Rectal smooth muscle tissue (tissue), 1 donor: ENCODE measurements around the gene ARG1.
"Not testable (repeated sequence)": the region's sequence is repeated elsewhere in the genome, so short reads cannot be mapped to it uniquely, and the experiment has no call there.

Experiments
- H3K27ac ChIP-seq: one replicate; pipeline ENCODE4 v1.7.0; 2013; ENCODE audit warnings: low read depth, low read length, inconsistent platforms
- H3K27me3 ChIP-seq: one replicate; pipeline ENCODE4 v1.7.0; 2013; ENCODE audit warnings: low read length; ENCODE audit not compliant: control insufficient read depth, insufficient read depth
- H3K36me3 ChIP-seq: one replicate; pipeline ENCODE4 v1.7.0; 2013; ENCODE audit warnings: low read length; ENCODE audit not compliant: control insufficient read depth, insufficient read depth
- H3K4me1 ChIP-seq: one replicate; pipeline ENCODE4 v1.7.0; 2013; ENCODE audit warnings: low read length; ENCODE audit not compliant: control insufficient read depth, insufficient read depth
- H3K4me3 ChIP-seq: one replicate; pipeline ENCODE4 v1.7.0; 2013; ENCODE audit warnings: low read length
- H3K9ac ChIP-seq: one replicate; pipeline ENCODE4 v1.7.0; 2013; ENCODE audit warnings: low read length

Gene ARG1

DNA sequence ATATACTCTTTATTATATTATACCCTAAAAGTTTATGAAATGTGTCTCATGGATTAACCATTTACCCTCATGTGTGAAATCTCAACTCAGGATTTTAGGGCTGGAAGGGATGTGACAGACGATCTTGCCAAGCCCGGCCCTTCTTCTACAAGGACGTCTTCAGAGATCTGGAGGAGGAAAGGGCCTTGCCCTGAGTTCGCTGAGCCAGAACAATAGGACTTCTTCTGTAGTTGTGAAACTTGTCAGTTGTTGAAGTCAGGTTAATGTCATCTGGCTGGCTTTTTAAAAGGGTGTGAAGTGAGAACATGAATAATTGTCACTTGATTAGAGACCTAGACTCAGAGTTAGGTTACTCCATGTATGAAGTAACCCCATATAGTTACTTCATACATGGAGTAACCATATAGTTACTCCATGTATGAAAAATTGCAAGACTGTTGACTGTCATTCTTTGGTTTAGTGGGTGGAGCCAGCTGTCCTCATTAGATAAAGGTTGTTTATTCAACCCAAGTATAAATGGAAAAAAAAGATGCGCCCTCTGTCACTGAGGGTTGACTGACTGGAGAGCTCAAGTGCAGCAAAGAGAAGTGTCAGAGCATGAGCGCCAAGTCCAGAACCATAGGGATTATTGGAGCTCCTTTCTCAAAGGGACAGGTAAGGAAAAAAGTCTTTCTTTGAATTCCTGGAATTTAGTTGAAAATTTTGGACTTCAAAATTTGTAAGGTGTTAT is at the start of gene ARG1:
ARG1 (plus strand) TSS at position 541 of the 730 bp plus-strand sequence; CDS start at position 598, 57 bp downstream.
- Histone ChIP-seq H3K27ac (no peak within 1 kb of the TSS), H3K36me3 (no peaks in the 10 kb centered on the region)

DNA sequence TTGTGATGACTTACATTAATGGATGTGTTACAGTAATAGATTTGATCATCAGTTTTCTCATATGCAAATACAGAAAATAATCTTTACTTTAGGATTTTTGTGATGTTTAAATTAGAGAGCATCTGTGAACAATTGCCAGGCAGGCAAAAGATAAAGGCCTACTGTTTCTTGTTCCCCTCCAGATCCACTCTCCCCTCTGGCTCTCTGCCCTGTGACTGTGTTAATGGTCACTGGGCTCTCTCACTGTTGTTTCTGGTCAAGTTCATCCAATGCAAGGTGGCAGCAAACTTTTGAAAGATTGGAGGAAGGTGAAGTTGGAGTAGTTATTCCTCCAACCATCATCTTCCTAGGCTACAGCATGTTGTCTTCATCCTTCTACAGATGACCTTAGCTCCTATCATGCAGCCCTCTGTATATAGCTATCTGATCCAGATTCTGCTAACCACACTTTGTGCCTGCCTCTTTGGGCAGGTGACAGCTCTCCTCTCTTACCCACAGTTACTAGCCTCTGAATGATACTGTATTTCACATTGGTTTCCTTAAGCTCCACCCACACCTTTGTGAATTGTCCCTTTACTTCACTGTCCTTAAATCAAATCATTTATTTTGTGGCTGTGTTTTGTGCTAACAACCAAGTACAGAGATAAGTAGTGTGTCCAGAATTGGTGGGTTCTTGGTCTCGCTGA is 48.9 kb upstream of the ARG1 start:
- Histone ChIP-seq H3K4me3 (no peak overlapping the region), H3K27me3 (no peaks in the 10 kb centered on the region), H3K36me3 (no peaks in the 10 kb centered on the region), H3K9ac (no peak overlapping the region), H3K4me1 (no peaks in the 10 kb centered on the region), H3K27ac (no peak overlapping the region)

More for the DNA sequence above, at the start of gene ARG1:
- Histone ChIP-seq H3K4me3 (no peak within 1 kb of the TSS), H3K27me3 (no peaks in the 10 kb centered on the region), H3K9ac (no peak within 1 kb of the TSS), H3K4me1 (no peaks in the 10 kb centered on the region)

DNA sequence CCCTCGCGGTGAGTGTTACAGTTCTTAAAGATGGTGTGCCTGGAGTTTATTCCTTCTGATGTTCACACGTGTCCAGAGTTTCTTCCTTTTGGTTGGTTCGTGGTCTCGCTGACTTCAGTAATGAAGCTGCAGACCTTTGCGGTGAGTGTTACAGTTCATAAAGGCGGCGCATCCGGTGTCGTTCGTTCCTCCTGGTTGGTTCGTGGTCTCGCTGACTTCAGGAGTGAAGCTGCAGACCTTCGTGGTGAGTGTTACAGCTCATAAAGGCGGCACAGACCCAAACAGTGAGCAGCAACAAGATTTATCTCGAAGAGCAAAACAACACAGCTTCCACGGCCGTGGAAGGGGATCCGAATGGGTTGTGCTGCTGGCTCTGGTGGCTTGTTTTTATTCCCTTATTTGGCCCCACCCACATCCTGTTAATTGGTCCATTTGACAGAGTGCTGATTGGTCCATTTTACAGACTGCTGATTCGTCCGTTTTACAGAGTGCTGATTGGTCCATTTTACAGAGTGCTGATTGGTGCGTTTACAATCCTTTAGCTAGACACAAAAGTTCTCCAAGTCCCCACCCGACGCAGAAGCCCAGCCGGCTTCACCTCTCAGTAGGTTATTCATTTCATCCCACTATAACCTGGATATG is 48.2 kb upstream of the ARG1 start:
- Histone ChIP-seq H3K4me1 (no peaks in the 10 kb centered on the region), H3K4me3 (no peak overlapping the region), H3K9ac (no peak overlapping the region), H3K27ac (no peak overlapping the region), H3K27me3 (no peaks in the 10 kb centered on the region), H3K36me3 (no peaks in the 10 kb centered on the region)

DNA sequence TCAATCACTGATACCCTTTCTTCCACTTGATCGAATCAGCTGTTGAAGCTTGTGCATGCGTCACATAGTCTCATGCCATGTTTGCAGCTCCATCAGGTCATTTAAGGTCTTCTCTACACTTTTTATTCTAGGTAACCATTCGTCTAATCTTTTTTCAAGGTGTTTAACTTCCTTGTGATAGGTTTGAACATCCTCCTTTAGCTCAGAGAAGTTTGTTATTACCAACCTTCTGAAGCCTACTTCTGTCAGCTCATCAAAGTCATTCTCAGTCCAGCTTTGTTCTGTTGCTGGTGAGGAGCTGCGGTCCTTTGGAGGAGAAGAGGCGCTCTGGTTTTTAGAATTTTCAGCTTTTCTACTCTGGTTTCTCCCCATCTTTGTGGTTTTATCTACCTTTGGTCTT is 42.1 kb upstream of the ARG1 start:
- not testable (repeated sequence) for H3K27me3 ChIP-seq, H3K36me3 ChIP-seq, H3K27ac ChIP-seq, H3K9ac ChIP-seq, H3K4me3 ChIP-seq, H3K4me1 ChIP-seq

DNA sequence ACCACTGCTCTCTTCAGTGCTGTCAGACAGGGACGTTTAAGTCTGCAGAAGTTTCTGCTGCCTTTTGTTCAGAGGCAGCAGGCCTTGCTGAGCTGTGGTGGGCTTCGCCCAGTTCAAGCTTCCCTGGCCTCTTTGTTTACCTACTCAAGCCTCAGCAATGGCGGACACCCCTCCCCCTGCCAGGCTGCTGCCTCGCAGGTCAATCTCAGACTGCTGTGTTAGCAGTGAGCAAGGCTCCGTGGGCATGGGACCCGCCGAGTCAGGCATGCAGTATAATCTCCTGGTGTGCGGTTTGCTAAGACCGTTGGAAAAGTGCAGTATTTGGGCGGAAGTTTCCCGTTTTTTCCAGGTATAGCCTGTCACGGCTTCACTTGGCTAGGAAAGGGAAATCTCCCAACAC is 41.3 kb upstream of the ARG1 start:
- not testable (repeated sequence) for H3K4me1 ChIP-seq, H3K27ac ChIP-seq, H3K9ac ChIP-seq, H3K36me3 ChIP-seq, H3K4me3 ChIP-seq, H3K27me3 ChIP-seq

DNA sequence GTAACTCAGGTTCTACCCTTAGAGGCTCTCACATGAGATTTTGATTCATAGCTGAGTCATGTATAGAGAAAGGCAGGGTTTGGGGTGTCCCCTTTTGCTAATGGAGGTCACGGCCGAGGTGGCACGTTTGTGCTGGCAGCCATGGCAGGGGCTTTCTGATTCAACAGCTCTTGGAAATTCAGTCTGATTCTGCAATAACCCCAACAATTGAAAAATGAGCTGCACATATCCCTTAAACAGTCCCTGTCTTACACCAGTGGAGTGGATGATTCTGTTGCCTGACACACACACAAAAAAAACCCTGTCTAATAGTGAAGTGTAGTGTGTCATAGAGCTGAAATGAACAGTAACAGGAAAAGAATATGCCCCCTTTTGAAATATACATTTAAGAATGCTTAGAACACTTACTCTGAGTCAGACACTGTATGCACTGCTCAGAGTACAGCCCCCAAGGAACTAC is 40.4 kb upstream of the ARG1 start:
- no peak overlapping the region for H3K27ac ChIP-seq
- H3K36me3 ChIP-seq: no peaks in the 10 kb centered on the region
- H3K4me1 ChIP-seq: no peaks in the 10 kb centered on the region

DNA sequence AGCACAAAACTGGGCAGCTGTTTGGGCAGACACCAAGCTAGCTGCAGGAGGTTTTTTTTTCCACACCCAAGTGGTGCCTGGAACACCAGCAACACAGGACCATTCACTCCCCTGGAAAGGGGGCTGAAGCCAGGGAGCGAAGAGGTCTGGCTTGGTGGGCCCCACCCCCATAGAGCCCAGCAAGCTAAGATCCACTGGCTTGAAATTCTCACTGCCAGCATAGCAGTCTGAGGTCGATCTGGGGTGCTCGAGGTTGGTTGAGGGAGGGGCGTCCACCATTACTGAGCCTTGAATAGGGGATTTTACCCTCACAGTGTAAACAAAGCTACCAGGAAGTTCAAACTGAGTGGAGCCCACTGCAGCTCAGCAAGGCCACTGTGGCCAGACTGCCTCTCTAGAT is 34.4 kb upstream of the ARG1 start:
- H3K27ac ChIP-seq, H3K4me3 ChIP-seq, H3K36me3 ChIP-seq, H3K27me3 ChIP-seq, H3K4me1 ChIP-seq, H3K9ac ChIP-seq: not testable (repeated sequence)

More for the DNA sequence above, 40.4 kb upstream of the ARG1 start:
- Histone ChIP-seq H3K4me3 (no peak overlapping the region), H3K27me3 (no peaks in the 10 kb centered on the region), H3K9ac (no peak overlapping the region)

DNA sequence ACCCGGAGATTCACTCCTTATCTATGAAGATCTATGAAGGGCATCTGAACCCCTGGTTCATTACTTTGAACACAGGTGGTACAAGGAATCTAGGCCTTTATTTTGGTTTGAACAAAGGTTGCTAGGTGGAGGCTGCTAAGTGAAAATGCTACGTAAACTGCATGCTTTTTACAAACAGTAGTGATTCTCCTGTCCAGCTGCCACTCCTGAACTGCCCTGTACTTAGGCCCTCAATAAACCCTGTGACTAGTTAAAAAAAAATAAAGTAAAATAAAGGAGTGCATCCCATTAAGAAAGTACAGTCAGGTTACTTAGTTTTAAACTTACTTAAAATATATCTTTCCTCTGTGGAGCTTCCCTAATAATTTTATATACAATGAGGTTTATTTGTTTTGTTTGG is 27.7 kb upstream of the ARG1 start:
- Histone ChIP-seq H3K4me1 (no peaks in the 10 kb centered on the region), H3K27me3 (no peaks in the 10 kb centered on the region), H3K36me3 (no peaks in the 10 kb centered on the region), H3K27ac (no peak overlapping the region), H3K9ac (no peak overlapping the region), H3K4me3 (no peak overlapping the region)

DNA sequence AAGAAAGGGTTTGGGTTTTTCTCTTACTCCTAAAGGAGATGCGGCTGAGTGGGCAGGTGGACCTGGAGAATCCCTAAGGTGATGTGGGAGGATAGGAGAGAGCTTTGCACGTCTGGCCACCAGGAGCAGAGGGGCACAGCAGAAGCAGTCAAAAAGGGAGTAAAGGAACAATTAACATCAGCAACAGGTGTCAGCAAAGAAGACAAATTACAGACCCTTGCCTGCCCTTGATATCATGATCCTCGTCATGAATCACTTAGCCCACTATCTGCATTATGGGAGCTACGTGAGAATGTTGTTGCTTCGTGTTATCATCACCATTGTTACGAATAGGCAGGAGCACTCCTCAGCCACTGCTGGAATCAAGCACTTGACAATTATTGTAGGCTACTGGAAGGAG is 25.5 kb upstream of the ARG1 start:
- no peak overlapping the region for H3K9ac ChIP-seq
- H3K4me3 ChIP-seq: no peak overlapping the region
- no peaks in the 10 kb centered on the region for H3K4me1 ChIP-seq
- H3K27ac ChIP-seq: no peak overlapping the region
- no peaks in the 10 kb centered on the region for H3K36me3 ChIP-seq
- no peaks in the 10 kb centered on the region for H3K27me3 ChIP-seq

DNA sequence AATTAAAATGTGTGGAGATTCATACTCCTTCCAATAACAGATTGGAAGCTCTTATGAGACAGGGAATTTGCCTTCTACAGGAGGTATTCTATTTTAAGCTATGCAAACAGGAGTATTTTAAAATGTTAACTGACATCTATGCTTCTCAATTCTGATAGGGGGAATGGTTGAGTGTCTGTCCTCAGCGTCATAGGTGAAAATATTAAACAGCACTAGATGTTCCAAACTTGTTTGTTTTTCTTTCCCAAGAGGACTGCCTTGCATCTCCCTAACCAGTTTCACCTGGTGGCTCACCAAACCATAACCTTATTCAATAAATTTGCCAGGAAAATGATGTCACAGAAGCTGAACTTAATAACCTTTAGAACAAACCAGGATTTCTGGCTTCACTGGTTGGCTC is 24.6 kb upstream of the ARG1 start:
- no peak overlapping the region for H3K27ac ChIP-seq

DNA sequence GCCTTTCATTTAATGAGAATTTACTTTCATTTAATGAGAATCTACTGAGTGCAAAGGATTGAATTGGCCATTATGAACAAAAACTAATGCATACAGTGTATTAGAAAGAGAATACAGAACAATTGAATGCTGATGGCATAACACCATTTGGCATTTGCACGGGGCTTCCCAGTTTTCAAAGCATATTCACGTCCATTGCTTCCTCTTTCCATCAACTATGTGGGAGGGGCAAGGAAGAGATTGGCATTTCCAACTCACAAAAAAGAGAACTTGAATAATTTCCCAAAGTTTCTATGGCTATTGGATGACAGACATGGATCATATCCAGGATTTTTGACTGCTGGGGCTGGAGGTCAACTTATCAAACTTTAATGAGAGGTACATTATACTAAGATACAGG is 23.2 kb upstream of the ARG1 start:
- Histone ChIP-seq H3K4me3 (no peak overlapping the region), H3K4me1 (no peaks in the 10 kb centered on the region), H3K9ac (no peak overlapping the region), H3K27me3 (no peaks in the 10 kb centered on the region), H3K36me3 (no peaks in the 10 kb centered on the region), H3K27ac (no peak overlapping the region)

More for the DNA sequence above, 24.6 kb upstream of the ARG1 start:
- H3K9ac ChIP-seq: no peak overlapping the region
- no peaks in the 10 kb centered on the region for H3K4me1 ChIP-seq
- no peaks in the 10 kb centered on the region for H3K36me3 ChIP-seq
- H3K4me3 ChIP-seq: no peak overlapping the region
- no peaks in the 10 kb centered on the region for H3K27me3 ChIP-seq

DNA sequence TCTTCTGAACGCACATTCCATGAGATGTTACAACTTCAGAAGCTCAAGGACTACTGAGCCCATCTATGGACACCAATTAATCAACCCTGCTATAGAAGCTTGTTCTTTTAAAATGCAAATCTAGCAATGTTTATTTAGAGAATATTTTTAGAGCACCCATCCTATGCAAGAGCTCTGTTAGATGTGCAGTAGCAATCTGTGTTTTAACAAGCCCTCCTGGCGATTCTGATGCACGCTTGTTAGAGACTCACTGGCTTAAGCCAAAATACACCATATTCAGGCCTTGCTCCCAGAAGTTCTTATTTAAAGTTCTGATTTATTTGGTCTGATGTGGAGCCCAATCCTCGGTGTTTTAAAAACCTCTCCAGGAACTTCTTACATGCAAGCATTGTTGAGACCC is 21.1 kb upstream of the ARG1 start:
- Histone ChIP-seq H3K27me3 (no peaks in the 10 kb centered on the region), H3K4me3 (no peak overlapping the region), H3K9ac (no peak overlapping the region), H3K27ac (no peak overlapping the region), H3K36me3 (no peaks in the 10 kb centered on the region), H3K4me1 (no peaks in the 10 kb centered on the region)
